ENCODE data around the gene NKX6-2. TPM values are rescaled to one million over a fixed set of nuclear protein-coding genes. Genes with fewer than 3 reads are reported as not detected.

NKX6-2 gene
- total RNA-seq (2021; fragmentation: NEBNext Ultra II Directional; extraction: Animal tissue kit (Norgen Biotek cat#: 25700)), result not detected
- long read RNA-seq, partial matches to known transcripts, result 0 of 12 reads
- long read RNA-seq, other reads (novel, unspliced or antisense), result 12 of 12 reads

DNA sequence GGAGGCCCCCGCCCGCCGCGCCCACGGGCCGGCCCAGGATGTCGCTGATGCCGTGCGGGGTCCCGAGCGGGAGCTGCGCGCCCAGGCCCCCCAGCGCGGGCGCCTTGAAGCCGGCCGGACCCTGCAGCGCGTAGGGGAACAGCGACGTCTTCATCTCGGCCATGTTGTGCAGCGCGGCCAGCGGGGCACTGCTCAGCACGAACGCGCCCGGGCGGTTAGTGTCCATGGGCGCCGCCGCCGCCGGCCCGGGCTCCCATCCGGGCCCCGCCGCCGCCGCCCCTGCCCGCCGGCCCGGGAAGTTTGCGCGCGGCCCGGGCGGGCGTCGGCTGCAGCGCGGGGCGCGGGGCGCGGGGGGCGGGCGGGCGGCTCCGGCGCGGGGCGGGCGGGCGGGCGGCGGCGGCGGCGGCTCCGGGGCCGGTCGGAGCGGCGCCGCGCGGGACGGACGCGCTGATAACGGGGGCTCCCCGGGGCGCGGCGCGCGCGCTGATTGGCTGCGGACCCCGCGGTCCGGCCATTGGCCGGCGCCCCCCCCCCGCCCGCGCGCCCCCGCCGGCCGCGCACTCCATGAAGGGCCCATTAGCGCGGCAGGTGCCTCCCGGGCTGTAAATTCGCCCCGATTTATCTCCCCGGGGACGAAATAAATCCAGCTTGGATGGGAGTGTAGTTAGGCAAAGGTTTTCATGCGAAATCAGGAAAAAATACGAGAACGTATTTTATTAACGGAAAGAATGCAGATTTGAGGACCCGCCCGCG, at the start of gene NKX6-2:
Gene NKX6-2 (minus strand): TSS at position 425 of the 753 bp plus-strand sequence. CDS start 199 bp downstream, at position 226.
- no peaks in the 10 kb centered on the region for H3K4me1 Mint-ChIP-seq (ENCODE audit: low read depth)
- DNase-seq, result no peak
- H3K9me3 Mint-ChIP-seq, result peaks cover 6% of the 10 kb centered on the region
- no peak within 1 kb of the TSS for H3K4me3 Mint-ChIP-seq
- TF ChIP-seq, protein P1, sequence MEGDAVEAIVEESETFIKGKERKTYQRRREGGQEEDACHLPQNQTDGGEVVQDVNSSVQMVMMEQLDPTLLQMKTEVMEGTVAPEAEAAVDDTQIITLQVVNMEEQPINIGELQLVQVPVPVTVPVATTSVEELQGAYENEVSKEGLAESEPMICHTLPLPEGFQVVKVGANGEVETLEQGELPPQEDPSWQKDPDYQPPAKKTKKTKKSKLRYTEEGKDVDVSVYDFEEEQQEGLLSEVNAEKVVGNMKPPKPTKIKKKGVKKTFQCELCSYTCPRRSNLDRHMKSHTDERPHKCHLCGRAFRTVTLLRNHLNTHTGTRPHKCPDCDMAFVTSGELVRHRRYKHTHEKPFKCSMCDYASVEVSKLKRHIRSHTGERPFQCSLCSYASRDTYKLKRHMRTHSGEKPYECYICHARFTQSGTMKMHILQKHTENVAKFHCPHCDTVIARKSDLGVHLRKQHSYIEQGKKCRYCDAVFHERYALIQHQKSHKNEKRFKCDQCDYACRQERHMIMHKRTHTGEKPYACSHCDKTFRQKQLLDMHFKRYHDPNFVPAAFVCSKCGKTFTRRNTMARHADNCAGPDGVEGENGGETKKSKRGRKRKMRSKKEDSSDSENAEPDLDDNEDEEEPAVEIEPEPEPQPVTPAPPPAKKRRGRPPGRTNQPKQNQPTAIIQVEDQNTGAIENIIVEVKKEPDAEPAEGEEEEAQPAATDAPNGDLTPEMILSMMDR (IDR thresholded peaks at IDR 0.05), result no peak
- peaks cover 17% of the 10 kb centered on the region for H3K36me3 Mint-ChIP-seq (ENCODE audit: low read depth)
- H3K27ac Mint-ChIP-seq, result no peak within 1 kb of the TSS
- peaks cover 24% of the 10 kb centered on the region for H3K27me3 Mint-ChIP-seq (ENCODE audit: insufficient read depth)

DNA sequence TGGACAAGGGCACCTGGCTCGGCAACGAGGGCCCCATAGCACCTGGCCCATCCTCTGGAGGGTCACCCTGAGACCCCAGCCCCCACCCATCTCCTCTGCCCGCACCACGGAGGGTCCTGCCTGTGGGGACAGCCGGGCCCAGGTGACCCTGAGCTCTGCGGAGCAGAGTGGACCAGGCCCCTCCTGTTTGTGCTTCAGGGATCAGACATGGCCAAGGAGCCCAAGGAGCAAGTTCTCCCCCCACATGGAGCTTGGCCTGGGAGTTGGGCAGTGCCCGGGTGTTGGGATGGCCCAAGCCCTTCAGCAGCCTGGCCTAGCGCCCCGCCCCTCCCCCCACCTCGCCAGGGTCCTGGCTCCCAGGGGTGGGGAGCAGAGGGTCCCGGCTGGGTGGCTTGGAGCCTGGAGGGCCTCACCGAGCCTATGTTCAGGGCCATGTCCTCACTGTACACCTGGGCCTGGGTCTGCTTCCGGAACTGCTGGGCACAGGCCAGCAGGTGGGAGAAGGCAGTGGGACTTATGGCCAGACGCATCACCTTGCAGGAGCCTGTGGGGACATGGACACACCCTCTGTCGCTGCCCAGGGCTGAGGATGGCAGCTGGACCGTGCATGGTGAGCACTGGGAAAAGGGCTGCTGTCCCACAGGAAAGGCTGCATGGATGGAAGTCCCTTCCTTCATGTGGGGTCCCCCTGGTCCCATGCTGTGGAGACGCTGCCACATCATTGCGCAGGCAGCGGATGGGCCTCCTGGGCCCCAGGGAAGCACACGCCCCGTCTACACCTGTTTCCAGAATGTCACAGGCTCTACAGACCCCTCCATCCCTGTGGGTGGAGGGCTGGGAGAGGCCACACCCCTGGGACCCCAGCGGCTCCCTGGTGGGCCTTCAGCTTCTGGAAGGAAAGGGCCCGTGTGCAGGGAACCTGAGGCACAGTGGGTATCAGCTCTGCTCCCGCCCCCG, 49.2 kb upstream of the NKX6-2 start:
- H3K9me3 Mint-ChIP-seq, result peaks cover 6% of the 10 kb centered on the region
- H3K27ac Mint-ChIP-seq, result no peak overlapping the region
- no peaks in the 10 kb centered on the region for H3K4me1 Mint-ChIP-seq (ENCODE audit: low read depth)
- TF ChIP-seq, protein P1 (IDR thresholded peaks at IDR 0.05), result no peak
- H3K27me3 Mint-ChIP-seq (ENCODE audit: insufficient read depth), result peaks cover 28% of the 10 kb centered on the region
- no peak for DNase-seq
- H3K36me3 Mint-ChIP-seq (ENCODE audit: low read depth), result no peaks in the 10 kb centered on the region
- H3K4me3 Mint-ChIP-seq, result no peak overlapping the region

DNA sequence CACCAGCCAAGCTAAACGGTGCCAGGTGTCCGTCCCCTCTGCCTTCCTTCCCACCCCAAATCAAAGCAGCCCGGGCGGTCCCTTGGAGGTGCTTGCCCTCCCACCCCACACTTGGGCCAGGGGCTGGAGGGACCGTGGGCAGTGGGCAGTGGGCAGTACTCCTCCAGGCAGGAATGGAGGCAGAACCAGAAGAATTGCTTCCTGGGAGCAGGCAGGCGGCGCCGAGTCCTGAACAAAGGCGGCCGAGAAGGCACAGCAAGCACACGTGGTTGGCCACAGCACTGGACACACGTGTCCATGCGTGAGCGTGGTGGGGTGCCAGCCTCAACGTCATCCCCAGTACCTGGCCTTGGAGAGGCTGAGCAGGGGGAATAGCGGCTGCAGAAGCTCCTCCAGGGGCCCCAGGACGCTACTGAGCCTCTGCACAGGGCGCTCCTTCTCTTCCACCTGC, 48.4 kb upstream of the NKX6-2 start:
- H3K9me3 Mint-ChIP-seq, result peaks cover 6% of the 10 kb centered on the region
- TF ChIP-seq, protein P1 (IDR thresholded peaks at IDR 0.05), result no peak
- DNase-seq, result no peak
- no peaks in the 10 kb centered on the region for H3K36me3 Mint-ChIP-seq (ENCODE audit: low read depth)
- H3K4me1 Mint-ChIP-seq (ENCODE audit: low read depth), result no peaks in the 10 kb centered on the region
- H3K27me3 Mint-ChIP-seq (ENCODE audit: insufficient read depth), result peaks cover 31% of the 10 kb centered on the region
- no peak overlapping the region for H3K4me3 Mint-ChIP-seq
- H3K27ac Mint-ChIP-seq, result no peak overlapping the region

DNA sequence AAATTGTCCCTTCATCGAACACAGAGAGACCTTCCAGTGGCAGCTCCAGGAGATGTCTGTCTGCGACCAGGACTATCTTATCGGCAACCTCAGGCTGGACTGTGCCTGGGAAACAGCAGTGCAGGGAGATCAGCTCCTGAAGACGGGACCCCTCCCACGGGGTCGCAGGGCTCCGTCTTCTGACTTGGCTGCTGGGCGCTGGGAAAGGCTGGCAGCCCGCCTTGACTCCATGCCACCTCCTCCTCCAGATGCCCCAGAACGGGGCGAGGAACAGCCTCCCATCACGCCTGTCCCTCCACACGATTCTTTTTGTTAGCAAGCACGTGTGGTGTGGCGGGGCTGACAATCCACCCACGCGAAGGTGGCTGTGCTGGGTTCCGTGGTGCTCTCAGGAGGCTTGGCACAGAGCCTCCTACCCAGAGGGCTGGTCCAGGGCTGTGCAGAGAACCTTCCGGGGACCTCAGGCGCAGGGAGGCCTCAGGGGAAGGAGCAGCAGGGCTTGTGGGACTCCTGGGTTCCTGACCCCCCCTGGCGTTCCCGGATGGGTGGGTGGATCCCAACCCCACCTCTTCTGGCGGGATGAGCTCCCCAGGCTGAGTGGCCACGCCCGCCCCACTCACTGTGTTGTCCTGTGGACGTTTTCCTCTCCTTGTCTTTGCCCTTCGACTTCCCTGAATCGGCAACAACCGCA, 47.6 kb upstream of the NKX6-2 start:
- no peaks in the 10 kb centered on the region for H3K4me1 Mint-ChIP-seq (ENCODE audit: low read depth)
- H3K36me3 Mint-ChIP-seq (ENCODE audit: low read depth), result no peaks in the 10 kb centered on the region
- DNase-seq, result no peak
- TF ChIP-seq, protein P1 (IDR thresholded peaks at IDR 0.05), result no peak
- H3K27ac Mint-ChIP-seq, result no peak overlapping the region
- H3K4me3 Mint-ChIP-seq, result no peak overlapping the region
- peaks cover 28% of the 10 kb centered on the region for H3K27me3 Mint-ChIP-seq (ENCODE audit: insufficient read depth)
- H3K9me3 Mint-ChIP-seq, result peaks cover 6% of the 10 kb centered on the region

All from HFFc6 (cell line).